Stimulated activated CD4-positive, alpha-beta T cell treated with anti-CD3 and anti-CD28 coated beads, Interleukin-4, amount 100 ng/mL, for 1 hour (primary cell): Measurements from ENCODE around the gene CENPP.

Experiments used
- DNase-seq: peaks from one replicate; pipeline ENCODE4 v3.0.0-alpha.2; 2020

The CENPP gene

GRCh38 chr9:92315456-92315855 is 10.3 kb upstream of the CENPP start:
- DNase-seq: no peak

- no peak for DNase-seq
Observed at GRCh38 chr9:92324431-92324830, 1.3 kb upstream of the CENPP start.

- no peak for DNase-seq
Observed at GRCh38 chr9:92324889-92325268, 874 bp upstream of the CENPP start.

GRCh38 chr9:92325991-92326500 is 293 bp downstream of the CENPP start:
- DNase-seq: no peak

- DNase-seq: no peak
Observed at GRCh38 chr9:92327283-92327850, 1.6 kb downstream of the CENPP start.

GRCh38 chr9:92328225-92328624 is 2.5 kb downstream of the CENPP start:
- DNase-seq: no peak

GRCh38 chr9:92332577-92333281 is 7.0 kb downstream of the CENPP start:
- no peak for DNase-seq

GRCh38 chr9:92333282-92333634 is 7.5 kb downstream of the CENPP start:
- DNase-seq: no peak

- DNase-seq: no peak
Observed at GRCh38 chr9:92341578-92341977, 15.8 kb downstream of the CENPP start.

- DNase-seq: no peak
Observed at GRCh38 chr9:92342825-92343488, 17.2 kb downstream of the CENPP start.

GRCh38 chr9:92345582-92345981 is 19.8 kb downstream of the CENPP start:
- no peak for DNase-seq

- DNase-seq: no peak
Observed at GRCh38 chr9:92349771-92350739, 24.3 kb downstream of the CENPP start.

- DNase-seq: no peak
Observed at GRCh38 chr9:92350740-92351133, 25.0 kb downstream of the CENPP start.

- DNase-seq: no peak
Observed at GRCh38 chr9:92353051-92353450, 27.3 kb downstream of the CENPP start.

- DNase-seq: no peak
Observed at GRCh38 chr9:92359394-92359995, 33.7 kb downstream of the CENPP start.

GRCh38 chr9:92360083-92360482 is 34.3 kb downstream of the CENPP start:
- DNase-seq: no peak

GRCh38 chr9:92369075-92369474 is 43.3 kb downstream of the CENPP start:
- no peak for DNase-seq

- no peak for DNase-seq
Observed at GRCh38 chr9:92373167-92373566, 47.4 kb downstream of the CENPP start.

GRCh38 chr9:92377876-92378275 is 52.1 kb downstream of the CENPP start:
- no peak for DNase-seq

- no peak for DNase-seq
Observed at GRCh38 chr9:92378865-92379560, 53.3 kb downstream of the CENPP start.

- no peak for DNase-seq
Observed at GRCh38 chr9:92380603-92381002, 54.9 kb downstream of the CENPP start.

- no peak for DNase-seq
Observed at GRCh38 chr9:92381775-92382174, 56.0 kb downstream of the CENPP start.
